Renal cortex interstitium (tissue), 11 donors: ENCODE data around the gene FBLIM1. TPM values are rescaled to one million over a fixed set of nuclear protein-coding genes. Genes with fewer than 3 reads are reported as not detected.

Experiments used
- DNase-seq, 11 donors: peaks; one replicate each; pipeline ENCODE4 v3.0.0-alpha.2; 2013; ENCODE audit warnings: low read depth in 9 of 11, low spot score in 4 of 11; ENCODE audit errors: extremely low read depth in 1 of 11
- polyA plus RNA-seq, 3 donors: library from polyadenylated mRNA; unstranded; fragments of 120-200 nt; gene quantifications; one replicate each; pipeline ENCODE4 v1.2.1, GENCODE V29; 2013; ENCODE audit not compliant: insufficient read length in 3 of 3

Gene FBLIM1
- polyA plus RNA-seq, 3 donors, result 43.8 to 60.8 (median 56.9) TPM

DNA sequence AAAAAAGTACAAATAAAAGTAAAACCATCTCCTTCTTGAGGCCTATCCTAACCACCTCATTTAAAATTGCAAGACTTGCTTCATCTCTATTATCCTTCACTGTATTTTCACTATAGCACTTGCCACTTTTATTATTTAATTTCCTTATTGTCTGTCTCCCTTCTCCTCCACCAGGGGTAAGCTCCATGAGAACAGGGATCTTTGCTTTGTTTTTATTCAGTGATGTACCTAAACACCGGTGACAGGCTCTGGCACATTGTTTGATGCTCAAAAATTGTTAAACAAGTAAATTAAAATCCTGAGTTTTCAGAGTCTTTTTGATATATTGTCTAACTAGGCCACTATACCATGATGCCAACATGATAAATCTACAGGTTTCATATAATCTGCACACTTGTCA lies 71.7 kb downstream of the FBLIM1 start:
- no peak for DNase-seq

DNA sequence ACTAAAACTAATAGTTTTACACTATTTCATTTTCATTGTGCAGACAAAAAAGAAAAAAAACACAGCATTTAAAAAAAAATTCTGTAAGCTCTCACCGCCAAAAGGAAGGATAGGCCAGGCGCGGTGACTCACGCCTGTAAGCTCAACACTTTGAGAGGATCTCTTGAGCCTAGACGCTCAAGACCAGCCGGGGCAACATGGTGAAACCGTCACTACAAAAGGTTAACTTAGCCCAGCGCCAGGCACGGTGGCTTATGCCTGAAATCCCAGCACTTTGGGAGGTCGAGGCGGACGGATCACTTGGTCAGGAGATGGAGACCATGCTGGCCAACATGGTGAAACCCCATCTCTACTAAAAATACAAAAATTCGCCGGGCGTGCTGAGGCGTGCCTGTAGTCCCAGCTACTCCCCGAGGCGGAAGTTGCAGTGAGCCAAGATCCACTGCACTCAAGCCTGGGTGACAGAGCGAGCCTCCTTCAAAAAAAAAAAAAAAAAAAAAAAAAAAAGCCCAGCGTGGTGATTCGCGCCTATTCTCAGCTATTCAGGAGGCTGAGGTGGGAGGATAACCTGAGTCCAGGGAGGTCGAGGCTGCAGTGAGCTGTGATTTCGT lies 74.6 kb downstream of the FBLIM1 start:
- no peak for DNase-seq

DNA sequence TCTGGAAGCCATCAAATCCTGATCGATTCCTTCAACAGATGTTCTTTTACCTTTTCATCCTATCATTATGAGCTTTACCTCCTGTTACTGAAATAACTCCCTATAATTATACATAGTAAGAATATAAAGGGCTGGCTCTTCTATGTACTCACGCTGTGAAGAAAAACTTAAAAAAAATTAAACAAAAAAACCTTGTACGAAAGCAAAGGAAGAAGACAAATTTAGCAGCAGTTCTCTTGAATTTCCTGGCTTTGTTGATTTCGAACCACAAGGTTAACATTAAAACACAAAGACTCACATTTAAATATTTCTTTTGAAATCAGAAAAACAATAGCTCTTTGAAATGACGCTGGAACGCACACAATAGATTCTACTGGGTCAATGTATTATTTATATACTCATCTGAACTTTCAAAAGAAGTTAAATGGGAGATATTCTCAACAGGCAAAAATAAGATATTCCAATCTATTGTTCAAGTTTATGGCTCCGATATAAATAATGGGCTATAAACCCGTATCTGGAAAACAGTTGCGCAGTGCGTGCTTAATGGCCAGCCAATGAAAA lies 75.3 kb downstream of the FBLIM1 start:
- DNase-seq, result no peak

DNA sequence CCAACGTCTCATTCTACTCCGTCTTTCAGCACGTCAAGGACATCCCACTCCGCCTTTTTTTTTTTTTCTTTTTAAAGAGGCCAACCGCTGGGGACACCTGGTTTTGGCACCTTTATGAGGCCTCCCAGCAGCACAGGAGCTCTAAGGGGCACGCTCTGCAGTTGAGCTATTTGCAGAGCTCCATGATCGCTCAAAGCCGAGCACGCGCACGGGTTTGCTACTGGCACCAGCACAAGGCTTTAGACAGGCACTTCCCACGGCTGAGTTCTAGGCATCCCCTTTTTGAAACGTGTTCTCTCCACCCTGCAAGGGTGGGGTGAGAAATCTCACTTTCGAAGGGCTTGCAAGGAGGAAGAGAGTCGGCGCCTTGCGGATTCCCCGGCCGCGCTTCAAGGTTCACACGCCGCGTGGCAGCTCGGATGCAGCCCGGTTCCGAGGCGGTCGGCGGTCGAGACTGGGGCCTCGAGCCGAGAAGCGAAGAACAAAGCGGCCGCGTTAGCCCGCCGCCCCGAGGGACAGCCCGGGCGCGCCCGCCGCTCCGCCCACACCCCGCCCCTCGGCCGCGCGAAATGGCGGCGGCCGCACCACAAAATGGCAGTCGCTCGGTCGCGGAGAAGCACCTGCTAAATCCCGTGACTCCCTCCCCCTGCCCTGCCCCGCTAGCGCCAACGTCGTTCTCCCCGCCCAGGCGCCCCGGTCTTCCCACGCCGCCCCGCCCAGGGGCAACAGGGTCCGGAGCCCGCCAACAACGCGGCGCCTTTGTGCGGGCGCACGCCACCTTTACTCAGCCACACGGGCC lies 76.0 kb downstream of the FBLIM1 start:
- DNase-seq, result peak in 10 of 11 donors; percentile 88 to 98 (median 94)

DNA sequence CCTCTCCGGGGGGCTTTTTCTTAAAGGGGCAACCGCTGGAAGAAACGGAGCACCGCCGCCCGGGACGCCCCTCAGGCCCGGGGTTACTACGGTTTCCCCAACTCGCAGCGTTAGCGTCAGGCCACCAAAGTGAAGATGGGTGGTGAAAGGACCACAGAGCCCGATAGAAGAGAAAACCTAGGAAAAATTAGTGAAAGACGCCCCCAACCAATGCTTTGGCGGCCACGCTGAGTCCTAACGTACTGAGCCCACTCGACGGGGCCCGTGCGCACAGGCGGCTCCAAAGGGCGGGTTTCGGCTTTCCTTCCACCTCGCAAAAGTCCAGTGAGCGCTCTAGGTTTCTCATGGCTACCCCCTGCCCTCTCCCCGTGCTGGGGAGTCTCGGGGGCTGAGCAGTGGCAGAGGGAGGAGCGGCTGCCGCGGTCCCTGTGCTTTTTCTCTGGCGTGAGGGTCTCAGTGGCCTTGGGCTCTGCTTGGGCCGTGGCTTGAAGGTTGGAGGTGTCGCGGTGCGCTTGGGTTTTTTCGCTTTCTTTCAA lies 76.7 kb downstream of the FBLIM1 start:
- DNase-seq, result peak in 1 of 11 donors; percentile 56

DNA sequence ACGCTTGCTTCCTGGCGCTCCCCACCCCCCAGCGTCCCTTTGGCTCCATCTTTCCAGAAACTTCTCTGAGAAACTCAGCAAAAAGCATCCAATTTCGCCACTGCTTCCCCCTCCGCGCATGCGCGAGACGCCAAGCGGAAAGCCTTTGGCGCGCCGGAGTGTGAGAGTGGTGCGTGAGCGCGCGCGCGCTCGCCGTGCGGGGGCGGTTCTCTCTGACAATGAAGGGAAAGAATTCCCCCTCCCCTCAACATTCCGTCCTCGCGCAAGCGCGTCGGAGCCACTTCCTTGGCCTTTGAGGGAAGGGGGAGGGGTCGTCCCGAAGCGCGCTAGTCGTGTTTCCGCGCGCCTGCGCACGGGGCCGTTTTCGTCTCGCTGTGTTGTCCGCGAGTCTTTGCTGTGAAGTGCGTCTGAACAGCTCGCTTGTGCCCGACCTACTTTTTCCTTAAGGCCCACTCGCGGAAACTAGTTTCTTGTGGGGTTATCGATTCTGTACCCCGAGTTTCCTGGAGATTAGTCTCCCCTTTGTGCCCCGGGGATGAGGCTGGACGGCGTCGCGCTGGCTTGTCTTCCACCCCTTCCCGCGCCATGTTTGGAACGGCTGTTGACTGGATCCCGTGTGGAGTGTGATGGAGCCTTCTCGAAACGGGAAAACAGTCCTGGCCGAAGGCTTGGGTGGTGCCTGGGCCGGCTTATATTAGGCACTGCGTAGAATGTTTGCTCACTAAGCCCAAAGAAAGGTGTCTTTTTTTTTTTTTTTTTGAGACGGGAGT lies 77.3 kb downstream of the FBLIM1 start:
- peak; percentile 98 to 100 (median 99) for DNase-seq

Other genes starting within 250 kb of the FBLIM1 start
- gene CASP9, start 234.6 kb upstream of the FBLIM1 start, polyA plus RNA-seq, result 10 to 100 TPM; 29.8 to 58.8 (median 34.1) TPM
- 10 to 100 TPM; 27.0 to 40.5 (median 31.6) TPM for gene DNAJC16, start 231.9 kb upstream of the FBLIM1 start, polyA plus RNA-seq
- gene AGMAT, start 173.7 kb upstream of the FBLIM1 start, polyA plus RNA-seq, result 10 to 100 TPM; 30.6 to 35.6 (median 33.3) TPM
- 10 to 100 TPM; 19.3 to 24.9 (median 22.1) TPM for gene DDI2, start 141.3 kb upstream of the FBLIM1 start, polyA plus RNA-seq
- 10 to 100 TPM; 44.2 to 49.2 (median 45.9) TPM for gene PLEKHM2, start 74.5 kb upstream of the FBLIM1 start, polyA plus RNA-seq
- 1 to 10 TPM; 2.4 to 5.3 (median 2.5) TPM for gene SLC25A34, start 22.5 kb upstream of the FBLIM1 start, polyA plus RNA-seq
- gene TMEM82, start 16.3 kb upstream of the FBLIM1 start, polyA plus RNA-seq, result 1 to 10 TPM; 2.9 to 6.3 (median 4.1) TPM
- gene UQCRHL, start 48.9 kb downstream of the FBLIM1 start, polyA plus RNA-seq, result 1 to 10 TPM; 1.5 to 2.8 (median 1.7) TPM
- 10 to 100 TPM; 57.2 to 64.4 (median 61.7) TPM for gene SPEN, start 88.9 kb downstream of the FBLIM1 start, polyA plus RNA-seq
- 10 to 100 TPM; 27.9 to 35.0 (median 30.6) TPM for gene ZBTB17, start 217.3 kb downstream of the FBLIM1 start, polyA plus RNA-seq
- under 1 TPM; 0.11 to 0.20 (median 0.17) TPM for gene SRARP, start 245.4 kb downstream of the FBLIM1 start, polyA plus RNA-seq